ENCODE data around the gene TNNI2. TPM values are rescaled to one million over a fixed set of nuclear protein-coding genes. Genes with fewer than 3 reads are reported as not detected.

Gene TNNI2
- total RNA-seq, 1 donor from 2014 or later = not detected

GRCh38 chr11:1843098-1843473 is 4.3 kb downstream of the TNNI2 start:
- intact Hi-C loops (cut with micrococcal nuclease) = no loop called here
- Histone ChIP-seq H3K27ac (replicated peaks) (peak overlapping the region; percentile 80), H3K4me1 (peaks cover 59% of the 10 kb centered on the region), H3K4me3 (no peak overlapping the region), H3K9me3 (replicated peaks) (no peaks in the 10 kb centered on the region), H3K36me3 (no peaks in the 10 kb centered on the region), H3K27me3 (ENCODE audit: low read depth) (no peaks in the 10 kb centered on the region)
- DNase-seq = no peak
- no peak for TF ChIP-seq CTCF (IDR thresholded peaks at IDR 0.05; ENCODE audit: borderline replicate concordance)

DNA sequence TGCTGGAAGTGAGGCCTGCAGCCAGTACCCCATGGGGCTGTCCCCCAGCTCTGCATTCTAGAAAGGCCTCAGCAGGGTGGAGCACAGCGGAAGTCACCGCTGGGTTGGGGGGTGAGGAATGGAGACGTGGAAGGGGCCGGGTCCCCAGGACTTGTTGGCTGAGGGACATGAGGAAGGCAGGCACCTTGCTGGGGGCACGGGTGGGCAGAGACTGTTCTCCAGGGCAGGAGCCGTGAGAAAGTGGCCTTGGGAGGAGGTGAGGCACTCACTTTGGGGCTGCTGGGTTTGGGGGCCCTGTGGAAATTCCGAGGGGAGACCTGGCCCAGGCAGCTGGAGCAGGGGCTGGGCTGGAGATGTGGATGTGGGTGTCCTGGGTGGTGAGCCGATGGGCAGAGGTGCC is 5.0 kb downstream of the TNNI2 start:
- Histone ChIP-seq H3K4me1 (peaks cover 56% of the 10 kb centered on the region), H3K9me3 (replicated peaks) (no peaks in the 10 kb centered on the region), H3K4me3 (no peak overlapping the region), H3K27me3 (ENCODE audit: low read depth) (no peaks in the 10 kb centered on the region), H3K36me3 (no peaks in the 10 kb centered on the region), H3K27ac (replicated peaks) (peak overlapping the region; percentile 80)
- no peak for DNase-seq
- intact Hi-C loops (cut with micrococcal nuclease) = no loop called here
- no peak for TF ChIP-seq CTCF (IDR thresholded peaks at IDR 0.05; ENCODE audit: borderline replicate concordance)

- peak; percentile 73 for DNase-seq
- Histone ChIP-seq H3K27ac (replicated peaks) (peak overlapping the region; percentile 80), H3K27me3 (ENCODE audit: low read depth) (no peaks in the 10 kb centered on the region), H3K4me1 (peaks cover 51% of the 10 kb centered on the region), H3K9me3 (replicated peaks) (no peaks in the 10 kb centered on the region), H3K4me3 (no peak overlapping the region), H3K36me3 (no peaks in the 10 kb centered on the region)
- intact Hi-C loops (cut with micrococcal nuclease) = no loop called here
- no peak for TF ChIP-seq CTCF (IDR thresholded peaks at IDR 0.05; ENCODE audit: borderline replicate concordance)
Measured at GRCh38 chr11:1844221-1845094, 5.7 kb downstream of the TNNI2 start.

DNA sequence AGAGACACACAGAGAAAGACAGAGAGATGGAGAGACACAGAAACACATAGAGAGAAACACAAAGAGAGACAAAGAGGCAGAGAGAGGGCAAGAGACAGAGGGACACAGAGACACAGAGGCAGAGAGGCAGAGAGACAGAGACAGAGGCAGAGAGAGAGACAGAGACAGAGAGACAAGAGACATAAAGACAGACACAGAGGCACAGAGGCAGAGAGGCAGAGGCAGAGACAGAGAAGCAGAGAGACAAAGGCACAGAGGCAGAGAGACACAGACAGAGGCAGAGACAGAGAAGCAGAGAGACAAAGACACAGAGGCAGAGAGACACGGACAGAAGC is 6.3 kb downstream of the TNNI2 start:
- H3K4me1 ChIP-seq = peaks cover 45% of the 10 kb centered on the region
- TF ChIP-seq CTCF (IDR thresholded peaks at IDR 0.05; ENCODE audit: borderline replicate concordance) = no peak
- H3K4me3 ChIP-seq = no peak overlapping the region
- H3K9me3 ChIP-seq (replicated peaks) = no peaks in the 10 kb centered on the region
- intact Hi-C loops (cut with micrococcal nuclease) = no loop called here
- H3K27me3 ChIP-seq (ENCODE audit: low read depth) = no peaks in the 10 kb centered on the region
- DNase-seq = no peak
- no peaks in the 10 kb centered on the region for H3K36me3 ChIP-seq
- H3K27ac ChIP-seq (replicated peaks) = peak overlapping the region; percentile 80

GRCh38 chr11:1845561-1846452 is 7.0 kb downstream of the TNNI2 start:
- H3K4me1 ChIP-seq = peaks cover 44% of the 10 kb centered on the region
- TF ChIP-seq CTCF (IDR thresholded peaks at IDR 0.05; ENCODE audit: borderline replicate concordance) = no peak
- H3K9me3 ChIP-seq (replicated peaks) = no peaks in the 10 kb centered on the region
- H3K4me3 ChIP-seq = no peak overlapping the region
- DNase-seq = no peak
- no peaks in the 10 kb centered on the region for H3K36me3 ChIP-seq
- intact Hi-C loops (cut with micrococcal nuclease) = no loop called here
- no peaks in the 10 kb centered on the region for H3K27me3 ChIP-seq (ENCODE audit: low read depth)
- H3K27ac ChIP-seq (replicated peaks) = peak overlapping the region; percentile 80
